Panc1 (cell line): Measurements from ENCODE around the gene GLRA3. TPM values are rescaled to one million over a fixed set of nuclear protein-coding genes. Genes with fewer than 3 reads are reported as not detected.

ENCODE experiments used
- ATAC-seq: fragments of 200-7000 bp; cut with Tn5 transposase; 2 replicates; pipeline ENCODE4 v1.9.1; 2020; ENCODE audit warnings: mild to moderate bottlenecking, moderate library complexity
- BruUV-seq: library from RNA; stranded (reverse); fragments of 400-500 nt; replicated peaks from 2 replicates; lab custom pipeline; 2021; lab: Mats Ljungman, UMichigan
- CTCF ChIA-PET: fragments of 300-600 bp; sonication (Branson Sonifier 250); formaldehyde crosslinking; loops from one replicate; lab custom pipeline; 2022; ENCODE audit warnings: antibody characterized with exemption; lab: Charles Lee
- POLR2A ChIA-PET: fragments of 300-600 bp; sonication (Branson Sonifier 250); formaldehyde crosslinking; loops from one replicate; lab custom pipeline; 2022; ENCODE audit warnings: antibody characterized with exemption; lab: Charles Lee
- DNase-seq: peaks from one replicate; pipeline ENCODE4 v3.0.0-alpha.2; 2010; ENCODE audit warnings: low read depth, low spot score
- H3K27ac ChIP-seq: 2 replicates; pipeline ENCODE4 v1.5.1; 2011; ENCODE audit warnings: mild to moderate bottlenecking, low read length, inconsistent platforms
- H3K27me3 ChIP-seq: fragments of 200-500 bp; sonication (Bioruptor generic); 2 replicates; pipeline ENCODE4 v1.6.0; 2014; ENCODE audit warnings: low read length, inconsistent platforms; ENCODE audit not compliant: control insufficient read depth, insufficient read depth
- H3K36me3 ChIP-seq: fragments of 200-500 bp; sonication (Bioruptor generic); 2 replicates; pipeline ENCODE4 v1.5.1; 2014; ENCODE audit warnings: inconsistent platforms, mild to moderate bottlenecking, low read length, moderate library complexity; ENCODE audit not compliant: control insufficient read depth, insufficient read depth
- H3K4me1 ChIP-seq: 2 replicates; pipeline ENCODE4 v1.5.1; 2011; ENCODE audit warnings: inconsistent platforms, mild to moderate bottlenecking, low read length, moderate library complexity; ENCODE audit not compliant: control insufficient read depth, insufficient read depth
- H3K4me3 ChIP-seq, 2 experiments: 2 replicates each; pipeline ENCODE4 v1.5.1; 2011 to 2012; ENCODE audit warnings: low read depth in 2 of 2, low read length in 2 of 2, mild to moderate bottlenecking in 2 of 2, inconsistent platforms in 1 of 2, moderate library complexity in 1 of 2
- H3K9me3 ChIP-seq: fragments of 200-500 bp; sonication (Bioruptor generic); 2 replicates; pipeline ENCODE4 v1.5.1; 2014; ENCODE audit warnings: low read depth, mild to moderate bottlenecking, inconsistent platforms, low read length, moderate library complexity; ENCODE audit not compliant: control insufficient read depth, insufficient read depth
- CTCF ChIP-seq: fragments of 450-650 bp; IDR thresholded peaks from 2 replicates; pipeline ENCODE4 v1.5.1; 2017; ENCODE audit warnings: mild to moderate bottlenecking
- POLR2AphosphoS5 ChIP-seq: IDR thresholded peaks from 2 replicates; pipeline ENCODE4 v1.6.1; 2012; ENCODE audit warnings: mild to moderate bottlenecking, low read depth, low read length, moderate library complexity
- REST ChIP-seq, 2 experiments: IDR thresholded peaks; 2 replicates each; pipeline ENCODE4 v1.6.1; 2011 to 2012; ENCODE audit warnings: low read depth in 2 of 2, control low read depth in 1 of 2, low read length in 1 of 2, mild to moderate bottlenecking in 1 of 2, moderate library complexity in 1 of 2; ENCODE audit not compliant: insufficient read depth in 1 of 2
- SIN3A ChIP-seq: IDR thresholded peaks from 2 replicates; pipeline ENCODE4 v1.6.1; 2012; ENCODE audit warnings: low read depth, mild to moderate bottlenecking, low read length, moderate library complexity, borderline replicate concordance; ENCODE audit not compliant: insufficient read depth
- TCF7L2 ChIP-seq: IDR thresholded peaks from 2 replicates; pipeline ENCODE4 v1.6.1; 2011; ENCODE audit warnings: mild to moderate bottlenecking, low read depth, low read length, inconsistent platforms
- in situ Hi-C: cut with HindIII; loops from 2 replicates; pipeline ENCODE4 v1.10.0; 2016; ENCODE audit warnings: low sequenced_read_pairs, low pct_unique_long_range_greater_than_20kb
- intact Hi-C: fragments of 100-400 bp; cut with micrococcal nuclease; formaldehyde crosslinking; loops from one replicate; pipeline ENCODE4 v1.10.0; 2022; ENCODE audit not compliant: unreplicated experiment
- total RNA-seq: library from RNA; stranded (reverse); gene quantifications from one replicate; pipeline ENCODE4 v1.2.1, GENCODE V29; 2021; ENCODE audit not compliant: unreplicated experiment

The GLRA3 gene
- total RNA-seq, 1 experiment from 2014 or later = not detected

- Histone ChIP-seq H3K9me3 (no peaks in the 10 kb centered on the region), H3K27ac (no peak overlapping the region), H3K36me3 (no peaks in the 10 kb centered on the region), H3K4me3 (no peak overlapping the region), H3K27me3 (no peaks in the 10 kb centered on the region), H3K4me1 (no peaks in the 10 kb centered on the region)
- in situ Hi-C loops = no loop called here
- no peak for DNase-seq
- TF ChIP-seq POLR2AphosphoS5 (no peak), REST (IDR thresholded peaks at IDR 0.05; ENCODE audit: insufficient read depth in 1 of 2, low read depth in 2 of 2, low read length in 1 of 2) (no peak), CTCF (no peak), SIN3A (no peak), TCF7L2 (no peak)
- no TSS peak for BruUV-seq
- POLR2A ChIA-PET = no interaction called here
- intact Hi-C loops = no loop called here
- ATAC-seq = no peak
- CTCF ChIA-PET = no interaction called here
Observed at GRCh38 chr4:174808119-174808518, 20.9 kb downstream of the GLRA3 start.

GRCh38 chr4:174805746-174806145 lies 23.3 kb downstream of the GLRA3 start:
- H3K4me3 ChIP-seq = no peak overlapping the region
- DNase-seq (no peak), ATAC-seq (no peak)
- no peak overlapping the region for H3K27ac ChIP-seq
- ChIA-PET POLR2A (no interaction called here), CTCF (no interaction called here)
- no peaks in the 10 kb centered on the region for H3K36me3 ChIP-seq
- intact Hi-C loops (no loop called here), in situ Hi-C loops (no loop called here)
- TF ChIP-seq POLR2AphosphoS5 (no peak), CTCF (no peak), SIN3A (no peak), TCF7L2 (no peak), REST (IDR thresholded peaks at IDR 0.05; ENCODE audit: insufficient read depth in 1 of 2, low read depth in 2 of 2, low read length in 1 of 2) (no peak)
- BruUV-seq = no TSS peak
- H3K9me3 ChIP-seq = no peaks in the 10 kb centered on the region
- H3K27me3 ChIP-seq = no peaks in the 10 kb centered on the region
- H3K4me1 ChIP-seq = no peaks in the 10 kb centered on the region
